HL-60 (cell line): Measurements from ENCODE around the gene MGAT5B.

Experiments
- DNase-seq, 2 experiments: peaks; one replicate each; pipeline ENCODE4 v3.0.0-alpha.2; 2010 to 2020; ENCODE audit warnings: low read depth in 1 of 2, low spot score in 1 of 2
- H3K27ac ChIP-seq: fragments of 250-450 bp; sonication (Bioruptor Pico); replicated peaks from 2 replicates; pipeline ENCODE4 v1.5.1; 2020; ENCODE audit warnings: mild to moderate bottlenecking, moderate library complexity
- H3K27me3 ChIP-seq: fragments of 250-450 bp; sonication (Bioruptor Pico); 2 replicates; pipeline ENCODE4 v1.5.1; 2021; ENCODE audit warnings: mild to moderate bottlenecking, moderate library complexity; ENCODE audit not compliant: insufficient read depth, poor library complexity, severe bottlenecking
- H3K4me3 ChIP-seq: replicated peaks from 2 replicates; pipeline ENCODE4 v1.5.1; 2011; ENCODE audit warnings: mild to moderate bottlenecking, control low read depth, low read length; ENCODE audit not compliant: insufficient read depth
- GABPA ChIP-seq: IDR thresholded peaks from 2 replicates; pipeline ENCODE4 v1.6.1; 2012; ENCODE audit warnings: low read depth
- POLR2AphosphoS5 ChIP-seq: IDR thresholded peaks from 2 replicates; pipeline ENCODE4 v1.6.1; 2012; ENCODE audit warnings: low read depth
- SPI1 ChIP-seq: IDR thresholded peaks from 2 replicates; pipeline ENCODE4 v1.6.1; 2012; ENCODE audit warnings: low read depth, mild to moderate bottlenecking, borderline replicate concordance
- TF ChIP-seq, protein P1 (sequence below): IDR thresholded peaks from 2 replicates; pipeline ENCODE4 v1.6.1; 2012; ENCODE audit warnings: low read depth; ENCODE audit not compliant: insufficient replicate concordance
- TF ChIP-seq, protein P2 (sequence below): IDR thresholded peaks from one replicate; pipeline ENCODE4 v1.5.1; 2011; ENCODE audit warnings: low read length, control low read depth, inconsistent platforms; ENCODE audit not compliant: insufficient read depth

The MGAT5B gene

GRCh38 chr17:76935331-76935730 is 67.1 kb downstream of the MGAT5B start:
- H3K4me3 ChIP-seq = no peak overlapping the region
- peaks cover 5% of the 10 kb centered on the region for H3K27me3 ChIP-seq
- H3K27ac ChIP-seq = no peak overlapping the region
- no peak for DNase-seq
- TF ChIP-seq GABPA = no peak
- TF ChIP-seq SPI1 = no peak
- TF ChIP-seq POLR2AphosphoS5 = no peak
- TF ChIP-seq, protein P1, sequence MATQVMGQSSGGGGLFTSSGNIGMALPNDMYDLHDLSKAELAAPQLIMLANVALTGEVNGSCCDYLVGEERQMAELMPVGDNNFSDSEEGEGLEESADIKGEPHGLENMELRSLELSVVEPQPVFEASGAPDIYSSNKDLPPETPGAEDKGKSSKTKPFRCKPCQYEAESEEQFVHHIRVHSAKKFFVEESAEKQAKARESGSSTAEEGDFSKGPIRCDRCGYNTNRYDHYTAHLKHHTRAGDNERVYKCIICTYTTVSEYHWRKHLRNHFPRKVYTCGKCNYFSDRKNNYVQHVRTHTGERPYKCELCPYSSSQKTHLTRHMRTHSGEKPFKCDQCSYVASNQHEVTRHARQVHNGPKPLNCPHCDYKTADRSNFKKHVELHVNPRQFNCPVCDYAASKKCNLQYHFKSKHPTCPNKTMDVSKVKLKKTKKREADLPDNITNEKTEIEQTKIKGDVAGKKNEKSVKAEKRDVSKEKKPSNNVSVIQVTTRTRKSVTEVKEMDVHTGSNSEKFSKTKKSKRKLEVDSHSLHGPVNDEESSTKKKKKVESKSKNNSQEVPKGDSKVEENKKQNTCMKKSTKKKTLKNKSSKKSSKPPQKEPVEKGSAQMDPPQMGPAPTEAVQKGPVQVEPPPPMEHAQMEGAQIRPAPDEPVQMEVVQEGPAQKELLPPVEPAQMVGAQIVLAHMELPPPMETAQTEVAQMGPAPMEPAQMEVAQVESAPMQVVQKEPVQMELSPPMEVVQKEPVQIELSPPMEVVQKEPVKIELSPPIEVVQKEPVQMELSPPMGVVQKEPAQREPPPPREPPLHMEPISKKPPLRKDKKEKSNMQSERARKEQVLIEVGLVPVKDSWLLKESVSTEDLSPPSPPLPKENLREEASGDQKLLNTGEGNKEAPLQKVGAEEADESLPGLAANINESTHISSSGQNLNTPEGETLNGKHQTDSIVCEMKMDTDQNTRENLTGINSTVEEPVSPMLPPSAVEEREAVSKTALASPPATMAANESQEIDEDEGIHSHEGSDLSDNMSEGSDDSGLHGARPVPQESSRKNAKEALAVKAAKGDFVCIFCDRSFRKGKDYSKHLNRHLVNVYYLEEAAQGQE = no peak
- TF ChIP-seq, protein P2, sequence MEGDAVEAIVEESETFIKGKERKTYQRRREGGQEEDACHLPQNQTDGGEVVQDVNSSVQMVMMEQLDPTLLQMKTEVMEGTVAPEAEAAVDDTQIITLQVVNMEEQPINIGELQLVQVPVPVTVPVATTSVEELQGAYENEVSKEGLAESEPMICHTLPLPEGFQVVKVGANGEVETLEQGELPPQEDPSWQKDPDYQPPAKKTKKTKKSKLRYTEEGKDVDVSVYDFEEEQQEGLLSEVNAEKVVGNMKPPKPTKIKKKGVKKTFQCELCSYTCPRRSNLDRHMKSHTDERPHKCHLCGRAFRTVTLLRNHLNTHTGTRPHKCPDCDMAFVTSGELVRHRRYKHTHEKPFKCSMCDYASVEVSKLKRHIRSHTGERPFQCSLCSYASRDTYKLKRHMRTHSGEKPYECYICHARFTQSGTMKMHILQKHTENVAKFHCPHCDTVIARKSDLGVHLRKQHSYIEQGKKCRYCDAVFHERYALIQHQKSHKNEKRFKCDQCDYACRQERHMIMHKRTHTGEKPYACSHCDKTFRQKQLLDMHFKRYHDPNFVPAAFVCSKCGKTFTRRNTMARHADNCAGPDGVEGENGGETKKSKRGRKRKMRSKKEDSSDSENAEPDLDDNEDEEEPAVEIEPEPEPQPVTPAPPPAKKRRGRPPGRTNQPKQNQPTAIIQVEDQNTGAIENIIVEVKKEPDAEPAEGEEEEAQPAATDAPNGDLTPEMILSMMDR = no peak

DNA sequence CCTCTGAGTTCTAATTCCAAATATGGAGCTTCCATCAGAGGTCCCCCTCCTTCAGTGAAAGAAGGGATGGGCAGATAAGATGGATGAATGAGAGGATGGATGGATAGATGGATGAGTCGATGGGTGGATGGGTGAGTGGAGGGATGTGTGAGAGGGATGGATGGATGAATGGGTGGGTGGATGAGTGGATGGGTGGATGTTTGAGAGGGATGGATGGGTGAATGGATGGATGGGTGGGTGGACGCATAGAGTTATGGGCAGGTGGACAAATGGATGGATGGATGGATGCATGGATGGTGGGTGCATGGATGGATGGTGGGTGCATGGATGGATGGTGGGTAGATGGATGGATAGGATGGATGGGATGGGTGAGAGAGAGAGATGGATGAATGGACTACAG is 69.0 kb downstream of the MGAT5B start:
- TF ChIP-seq, protein P2 = no peak
- H3K27me3 ChIP-seq = peaks cover 5% of the 10 kb centered on the region

DNA sequence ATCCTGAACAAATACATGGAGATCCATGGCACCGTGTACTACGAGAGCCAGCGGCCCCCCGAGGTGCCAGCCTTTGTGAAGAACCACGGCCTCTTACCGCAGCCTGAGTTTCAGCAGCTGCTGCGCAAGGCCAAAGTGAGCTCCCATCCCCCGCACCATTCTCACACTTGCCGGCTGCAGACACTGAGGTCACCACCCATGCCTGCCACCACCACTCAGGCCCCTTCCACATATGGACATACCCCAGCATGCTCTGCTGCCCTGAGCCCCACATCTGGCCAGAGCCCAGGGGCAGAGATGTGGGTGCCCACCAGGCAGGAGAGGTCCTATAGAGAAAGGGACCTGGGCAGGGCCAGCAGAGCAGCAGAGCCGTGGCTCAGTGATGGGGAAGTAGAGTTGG is 69.8 kb downstream of the MGAT5B start:
- Histone ChIP-seq H3K27me3 (peaks cover 5% of the 10 kb centered on the region), H3K4me3 (no peak overlapping the region), H3K27ac (no peak overlapping the region)
- TF ChIP-seq SPI1 (no peak), POLR2AphosphoS5 (no peak), GABPA (no peak)
- TF ChIP-seq, protein P1 = no peak
- TF ChIP-seq, protein P2 = no peak
- DNase-seq = no peak

More for the DNA sequence above, 69.0 kb downstream of the MGAT5B start:
- H3K4me3 ChIP-seq = no peak overlapping the region
- no peak for DNase-seq
- H3K27ac ChIP-seq = no peak overlapping the region

DNA sequence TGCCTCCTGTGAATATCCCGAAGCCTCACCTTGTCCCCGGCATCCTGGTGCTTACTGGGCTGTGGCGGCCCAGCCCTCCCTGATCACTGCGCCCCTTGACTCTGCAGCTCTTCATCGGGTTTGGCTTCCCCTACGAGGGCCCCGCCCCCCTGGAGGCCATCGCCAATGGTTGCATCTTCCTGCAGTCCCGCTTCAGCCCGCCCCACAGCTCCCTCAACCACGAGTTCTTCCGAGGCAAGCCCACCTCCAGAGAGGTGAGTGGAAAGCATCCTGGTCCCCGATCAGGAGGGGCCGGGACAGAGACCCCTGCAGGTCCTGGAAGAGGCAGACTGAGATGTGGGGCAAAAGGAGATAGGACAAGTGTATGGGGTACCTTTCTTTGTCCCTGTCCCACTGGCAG is 72.1 kb downstream of the MGAT5B start:
- H3K27me3 ChIP-seq = no peaks in the 10 kb centered on the region
- H3K4me3 ChIP-seq = no peak overlapping the region
- TF ChIP-seq, protein P2 = no peak
- TF ChIP-seq, protein P1 = no peak
- TF ChIP-seq GABPA (no peak), POLR2AphosphoS5 (no peak), SPI1 (no peak)
- no peak overlapping the region for H3K27ac ChIP-seq
- DNase-seq = no peak
